ENCODE measurements around the gene LRRC25.
A peak's percentile ranks its signal among the peaks of the same experiment; 100 is the strongest.
"Not testable (repeated sequence)": the region's sequence is repeated elsewhere in the genome, so short reads cannot be mapped to it uniquely, and the experiment has no call there.

LRRC25 gene

GRCh38 chr19:18401580-18402112 is 4.2 kb upstream of the LRRC25 start:
- no peak for DNase-seq

DNA sequence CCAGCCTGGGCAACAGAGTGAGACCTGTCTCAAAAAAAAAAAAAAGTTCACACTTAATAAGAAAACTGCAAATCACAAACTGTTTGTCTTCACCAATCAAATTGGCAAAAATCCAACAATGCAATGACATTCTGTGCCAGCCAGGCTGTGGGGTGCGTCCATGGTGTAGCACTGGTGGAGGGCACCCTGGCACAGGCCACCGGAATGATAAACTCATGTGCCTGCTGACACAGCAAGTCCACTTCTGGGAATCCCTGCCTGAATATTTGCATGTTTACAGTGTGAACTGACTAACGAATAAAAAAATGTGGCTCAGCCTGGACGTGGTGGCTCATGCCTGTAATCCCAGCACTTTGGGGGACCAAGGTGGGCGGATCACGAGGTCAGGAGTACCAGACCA is 1.6 kb upstream of the LRRC25 start:
- no peak for DNase-seq

- DNase-seq: no peak
These were observed 766 bp downstream of the LRRC25 start for GRCh38 chr19:18396471-18397241.

- DNase-seq: no peak
These were observed 3.6 kb downstream of the LRRC25 start for GRCh38 chr19:18393836-18394235.

GRCh38 chr19:18392926-18393325 is 4.5 kb downstream of the LRRC25 start:
- DNase-seq: no peak

DNA sequence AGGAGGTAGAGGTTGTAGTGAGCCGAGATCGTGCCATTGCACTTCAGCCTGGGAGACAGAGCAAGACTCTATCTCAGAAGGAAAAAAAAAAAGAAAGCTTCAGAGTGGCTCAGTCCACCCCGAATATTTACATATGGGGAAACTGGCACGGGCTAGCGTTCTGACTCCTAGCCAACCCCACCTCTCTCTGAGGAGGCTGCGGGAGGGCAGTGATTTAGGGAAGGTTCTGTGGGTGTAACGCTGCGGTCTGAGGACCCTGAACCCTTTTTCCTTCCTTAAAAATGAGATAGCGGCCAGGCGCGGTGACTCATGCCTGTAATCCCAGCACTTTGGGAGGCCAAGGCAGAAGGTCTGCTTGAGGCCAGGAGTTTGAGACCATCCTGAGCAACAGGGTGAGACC is 5.0 kb downstream of the LRRC25 start:
- DNase-seq: no peak

- DNase-seq: no peak
These were observed 5.8 kb downstream of the LRRC25 start for GRCh38 chr19:18391509-18392075.

DNA sequence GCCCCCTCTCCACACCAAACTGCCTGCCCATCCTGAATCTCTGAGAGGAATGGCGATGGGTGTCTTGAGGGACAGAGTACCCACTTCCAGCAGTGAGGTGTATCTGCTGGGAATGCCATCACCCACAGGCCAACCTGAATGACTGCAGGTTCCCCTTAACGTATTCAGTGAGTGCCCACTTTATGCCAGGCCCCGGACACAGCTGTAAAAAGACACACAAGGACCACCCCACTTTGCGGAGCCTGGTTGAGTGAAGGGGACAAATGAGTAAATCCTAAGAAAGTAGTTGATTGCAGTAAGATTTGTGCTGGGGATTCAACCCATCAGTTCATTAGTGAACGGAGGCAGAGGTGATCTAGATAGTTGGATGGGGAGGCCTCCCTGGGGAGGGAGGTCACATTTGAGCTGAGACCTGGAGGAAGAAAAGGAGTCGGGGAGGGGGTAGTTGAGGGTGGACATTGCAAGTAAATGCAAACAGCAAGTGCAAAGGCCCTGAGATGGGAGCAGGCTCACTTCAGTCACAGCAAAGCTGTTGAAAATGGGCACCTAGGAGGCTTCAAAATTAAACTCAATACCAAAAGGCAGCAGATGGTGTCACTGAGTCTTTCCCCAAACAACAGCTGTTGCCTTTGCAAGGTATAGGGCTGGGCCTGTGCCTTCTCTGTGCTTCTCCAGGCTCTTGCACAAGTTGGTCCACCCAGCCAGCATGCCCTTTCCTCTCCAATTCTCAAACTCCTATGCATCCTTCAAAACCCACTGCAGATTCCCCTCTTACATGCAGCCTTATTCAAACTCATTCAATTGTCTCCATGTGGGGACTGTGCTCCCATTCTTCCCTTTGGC is 7.1 kb downstream of the LRRC25 start:
- no peak for DNase-seq

DNA sequence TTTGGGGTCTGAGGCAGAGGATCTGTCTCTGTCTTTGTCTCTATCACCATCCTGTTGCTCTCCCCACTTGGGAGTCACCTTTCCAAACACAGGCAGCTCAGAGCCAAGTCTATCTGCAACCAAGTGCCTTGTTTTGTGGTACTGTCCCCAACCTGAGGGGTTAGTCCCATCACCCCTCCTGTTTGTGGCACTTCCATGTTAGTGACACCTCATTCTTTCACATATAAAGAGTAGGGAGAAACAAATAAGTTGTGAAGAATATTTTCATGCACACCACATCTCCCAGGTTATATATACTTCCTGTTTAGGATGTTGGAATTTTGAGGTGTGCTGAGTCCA is 7.7 kb downstream of the LRRC25 start:
- no peak for DNase-seq

GRCh38 chr19:18388960-18389725 is 8.3 kb downstream of the LRRC25 start:
- DNase-seq: no peak

DNA sequence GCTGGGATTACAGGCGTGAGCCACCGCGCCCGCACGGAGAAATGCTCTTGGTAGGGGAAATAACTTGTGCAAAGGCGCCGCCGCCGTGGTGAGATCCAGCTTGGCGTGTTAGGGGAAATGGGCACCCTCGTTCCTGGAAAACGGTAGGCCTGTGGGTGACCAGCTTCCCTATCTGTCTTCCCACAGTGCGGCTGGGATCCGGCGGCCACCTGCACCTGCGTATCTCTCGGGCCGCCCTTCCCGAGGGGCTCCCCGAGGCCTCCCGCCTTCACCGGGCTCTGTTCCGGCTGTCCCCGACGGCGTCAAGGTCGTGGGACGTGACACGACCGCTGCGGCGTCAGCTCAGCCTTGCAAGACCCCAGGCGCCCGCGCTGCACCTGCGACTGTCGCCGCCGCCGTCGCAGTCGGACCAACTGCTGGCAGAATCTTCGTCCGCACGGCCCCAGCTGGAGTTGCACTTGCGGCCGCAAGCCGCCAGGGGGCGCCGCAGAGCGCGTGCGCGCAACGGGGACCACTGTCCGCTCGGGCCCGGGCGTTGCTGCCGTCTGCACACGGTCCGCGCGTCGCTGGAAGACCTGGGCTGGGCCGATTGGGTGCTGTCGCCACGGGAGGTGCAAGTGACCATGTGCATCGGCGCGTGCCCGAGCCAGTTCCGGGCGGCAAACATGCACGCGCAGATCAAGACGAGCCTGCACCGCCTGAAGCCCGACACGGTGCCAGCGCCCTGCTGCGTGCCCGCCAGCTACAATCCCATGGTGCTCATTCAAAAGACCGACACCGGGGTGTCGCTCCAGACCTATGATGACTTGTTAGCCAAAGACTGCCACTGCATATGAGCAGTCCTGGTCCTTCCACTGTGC is 9.1 kb downstream of the LRRC25 start:
- peak; percentile 55 for DNase-seq

- no peak for DNase-seq
These were observed 10.7 kb downstream of the LRRC25 start for GRCh38 chr19:18386543-18387271.

GRCh38 chr19:18385675-18386542 is 11.5 kb downstream of the LRRC25 start, which contains the start of gene GDF15:
Gene GDF15 (plus strand): TSS chr19:18386158. CDS start chr19:18386190, 32 bp downstream.
- no peak for DNase-seq

- DNase-seq: no peak
These were observed 12.1 kb downstream of the LRRC25 start for GRCh38 chr19:18385359-18385674.

GRCh38 chr19:18384775-18385174 is 12.6 kb downstream of the LRRC25 start:
- DNase-seq: no peak

DNA sequence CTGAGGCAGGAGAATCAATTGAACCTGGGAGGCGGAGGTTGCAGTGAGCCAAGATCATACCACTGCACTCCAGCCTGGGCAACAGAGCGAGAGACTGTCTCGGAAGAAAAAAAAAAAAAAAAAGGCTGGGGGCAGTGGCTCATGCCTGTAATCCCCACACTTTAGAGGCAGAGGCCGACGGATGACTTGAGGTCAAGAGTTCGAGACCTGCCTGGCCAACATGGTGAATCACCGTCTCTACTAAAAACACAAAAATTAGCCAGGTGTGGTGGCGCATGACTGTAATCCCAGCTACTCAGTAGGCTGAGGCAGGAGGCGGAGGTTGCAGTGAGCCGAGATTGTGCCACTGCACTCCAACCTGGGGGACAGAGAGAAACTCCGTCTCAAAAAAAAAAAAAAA is 13.8 kb downstream of the LRRC25 start:
- not testable (repeated sequence) for DNase-seq

GRCh38 chr19:18380843-18381242 is 16.6 kb downstream of the LRRC25 start:
- DNase-seq: no peak

GRCh38 chr19:18379803-18380747 is 17.3 kb downstream of the LRRC25 start:
- no peak for DNase-seq

DNA sequence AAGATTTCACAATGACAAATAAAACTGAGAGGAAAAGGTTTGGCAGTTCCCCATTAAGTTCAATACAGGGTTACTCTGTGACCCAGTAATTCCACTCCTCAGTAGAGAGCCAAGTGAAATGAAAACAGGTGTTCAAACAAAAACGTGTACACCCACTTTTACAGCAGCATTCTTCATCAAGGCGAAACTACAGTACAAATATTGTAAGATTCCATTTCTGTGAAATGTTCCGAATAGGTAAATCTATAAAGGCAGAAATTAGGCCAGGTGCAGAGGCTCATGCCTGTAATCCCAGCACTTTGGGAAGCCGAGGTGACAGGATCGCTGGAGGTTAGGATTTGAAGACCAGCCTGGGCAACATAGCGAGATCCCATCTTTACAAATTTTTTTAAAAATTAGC is 20.4 kb downstream of the LRRC25 start:
- no peak for DNase-seq

Measured in central memory CD4-positive, alpha-beta T cell (primary cell).